G401 (cell line): ENCODE results near the gene TEAD1. TPM values are rescaled to one million over a fixed set of nuclear protein-coding genes. Genes with fewer than 3 reads are reported as not detected.
"Not testable (repeated sequence)": the region's sequence is repeated elsewhere in the genome, so short reads cannot be mapped to it uniquely, and the experiment has no call there.

Experiments used
- DNase-seq: peaks from one replicate; pipeline ENCODE4 v3.0.0-alpha.2; 2015; ENCODE audit warnings: low spot score
- in situ Hi-C: cut with HindIII; loops from 2 replicates; pipeline ENCODE4 v1.10.0; 2016; ENCODE audit warnings: low sequenced_read_pairs, mixed read lengths
- total RNA-seq: library from RNA; depleted of rRNA; stranded (reverse); fragments of >200 nt; shearing (Covaris generic); gene quantifications from 2 replicates; pipeline ENCODE4 v1.2.3, GENCODE V29; 2014

Gene TEAD1
- total RNA-seq, 1 experiment from 2014 or later = 33.4 TPM

DNA sequence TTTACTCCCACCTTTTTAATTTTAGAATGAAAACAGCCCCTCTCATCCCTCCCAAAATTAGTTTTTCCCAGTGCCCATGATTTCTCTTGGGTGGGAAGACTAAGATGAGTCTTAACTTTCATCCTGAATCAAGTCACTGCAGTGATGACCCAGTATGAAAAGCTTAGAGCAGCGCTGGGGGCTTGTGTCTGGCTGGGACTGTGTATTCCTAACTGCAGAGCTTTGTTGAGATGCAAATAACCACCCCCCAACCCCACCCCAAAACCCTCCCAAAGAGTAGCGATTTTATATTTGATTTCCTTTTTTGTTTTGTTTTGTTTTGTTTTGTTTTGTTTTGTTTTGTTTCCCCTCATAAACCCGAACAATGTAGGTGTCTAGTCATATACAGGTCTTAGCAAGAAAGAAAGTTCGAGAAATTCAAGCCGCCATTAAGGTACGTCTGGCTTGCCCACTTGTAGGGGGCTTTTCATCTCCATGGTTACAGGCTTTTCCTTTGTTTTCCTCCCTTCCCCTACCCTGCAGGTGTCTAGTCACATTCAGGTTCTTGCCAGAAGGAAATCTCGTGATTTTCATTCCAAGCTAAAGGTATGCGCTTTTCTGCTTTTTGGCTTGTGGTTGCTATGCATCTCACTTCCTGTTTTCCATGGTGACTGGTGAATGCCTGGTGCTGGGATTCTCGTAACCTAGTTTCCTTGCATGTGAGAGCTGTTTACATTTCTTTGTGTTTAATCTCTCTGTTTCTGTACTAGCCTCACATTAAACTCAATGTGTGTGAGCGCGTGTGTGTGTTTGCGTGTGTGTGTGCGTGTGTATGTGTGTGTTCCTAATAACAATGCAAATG, 190.3 kb downstream of the TEAD1 start:
- in situ Hi-C loops = no loop called here

DNA sequence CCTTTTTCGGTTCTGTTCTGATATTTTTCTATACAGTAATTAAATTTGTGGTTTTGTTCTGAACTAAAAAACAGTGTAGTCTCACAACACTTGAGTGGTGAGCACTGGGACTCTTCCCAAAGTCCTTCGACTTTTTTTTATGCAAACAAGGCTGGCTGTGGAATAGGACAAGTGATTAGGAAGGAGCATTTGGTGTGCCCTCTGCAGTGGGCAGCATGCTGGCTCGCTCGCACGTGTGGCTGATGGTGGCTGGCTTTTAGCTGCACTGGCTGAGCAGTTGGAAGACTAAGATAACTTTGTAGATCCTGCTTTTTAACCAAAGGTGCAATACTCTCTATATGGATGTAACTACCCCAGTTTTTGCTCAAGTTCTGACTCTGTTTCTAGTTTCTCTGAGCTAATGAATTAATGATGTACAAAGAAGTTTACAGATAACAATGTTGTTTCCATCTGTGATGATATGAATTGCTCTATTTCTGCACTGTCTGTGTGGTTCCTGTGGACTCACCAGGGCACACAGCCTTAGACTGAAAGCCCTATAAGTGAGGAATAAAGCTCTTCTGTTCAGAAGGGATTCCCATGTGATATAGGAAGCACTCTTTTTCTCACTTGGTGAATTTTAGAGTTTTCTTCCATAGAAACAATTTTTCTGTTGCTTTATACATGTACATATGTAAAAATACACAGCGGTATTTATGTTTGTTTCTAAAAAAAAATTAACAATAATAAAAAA, 191.8 kb downstream of the TEAD1 start:
- in situ Hi-C loops = no loop called here
- peak; percentile 65 for DNase-seq

More for the DNA sequence above, 190.3 kb downstream of the TEAD1 start:
- DNase-seq = peak; percentile 75

DNA sequence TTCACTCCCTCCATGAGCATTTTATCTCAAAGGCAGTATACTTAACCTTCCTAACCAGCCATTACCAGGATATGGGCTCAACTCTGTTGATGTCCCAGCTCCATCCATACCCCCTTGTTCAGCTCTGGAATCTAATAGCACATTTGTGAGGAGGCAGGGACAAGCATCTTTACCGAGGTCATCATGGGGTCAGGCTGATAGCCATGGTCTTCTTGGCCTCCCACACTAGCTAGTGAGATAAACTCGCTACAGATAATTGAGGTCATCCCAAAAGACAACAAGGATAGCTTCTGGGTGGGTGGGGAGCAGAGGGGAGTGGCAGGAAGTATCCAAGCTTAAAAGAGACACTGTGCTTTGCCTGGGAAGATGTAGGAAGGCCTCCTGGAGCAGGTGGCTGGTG, 193.3 kb downstream of the TEAD1 start:
- in situ Hi-C loops = no loop called here
- DNase-seq = no peak

DNA sequence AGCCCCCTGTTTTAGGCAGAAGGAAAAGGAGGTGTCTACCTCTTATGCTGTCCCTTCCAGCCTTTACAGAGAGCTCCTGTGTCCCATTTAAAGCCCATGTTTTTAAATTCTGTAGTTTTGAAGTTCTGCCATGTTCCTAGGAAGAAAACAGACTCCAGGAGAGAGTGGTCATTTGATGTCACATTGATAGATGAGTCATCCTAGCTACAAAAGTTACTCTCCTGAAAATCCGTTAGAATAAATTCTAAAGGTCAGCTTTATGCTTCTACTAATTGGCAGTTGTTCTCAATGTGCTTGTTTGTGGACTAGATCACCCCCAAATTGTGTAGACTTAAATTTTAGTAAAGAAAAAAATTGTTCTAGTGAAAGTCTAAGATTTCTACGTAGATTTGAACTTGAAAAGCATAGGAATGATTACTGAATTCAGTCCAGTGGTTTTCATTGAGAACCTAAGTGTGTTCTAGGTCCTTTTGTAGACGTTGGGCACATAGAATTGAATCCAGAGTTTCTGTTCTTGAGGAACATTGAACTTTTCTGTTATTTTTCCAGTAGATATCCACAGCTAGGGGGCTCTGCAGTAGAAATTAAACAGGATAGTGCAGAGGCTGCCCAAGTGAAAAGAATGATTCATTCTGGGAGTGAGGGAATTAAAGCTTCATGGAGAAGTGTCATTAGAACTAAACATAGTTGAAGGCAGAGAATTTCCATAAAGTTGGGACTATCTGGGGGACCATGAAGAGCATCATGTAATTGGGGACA, 194.3 kb downstream of the TEAD1 start:
- in situ Hi-C loops = no loop called here
- DNase-seq = no peak

DNA sequence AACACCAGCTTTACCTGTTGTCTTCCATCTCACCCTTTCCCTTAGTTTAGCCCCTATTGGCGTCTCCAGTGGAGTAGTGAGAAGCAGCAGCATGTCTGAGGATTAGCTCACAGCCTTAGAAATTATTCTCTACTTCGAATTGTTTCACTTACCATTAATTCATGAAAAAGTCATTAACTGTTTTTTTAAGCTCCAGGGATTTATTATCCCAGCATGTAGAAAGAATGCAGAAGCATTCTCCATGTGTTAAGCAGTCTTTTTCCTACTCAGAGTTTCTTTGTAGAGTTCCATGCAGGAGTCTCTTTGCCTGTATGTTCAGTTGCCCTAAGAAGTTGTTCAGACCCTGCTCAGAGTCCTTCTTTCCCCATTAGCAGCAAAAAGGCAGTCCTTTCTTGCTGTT, 197.0 kb downstream of the TEAD1 start:
- DNase-seq = no peak
- in situ Hi-C loops = no loop called here

DNA sequence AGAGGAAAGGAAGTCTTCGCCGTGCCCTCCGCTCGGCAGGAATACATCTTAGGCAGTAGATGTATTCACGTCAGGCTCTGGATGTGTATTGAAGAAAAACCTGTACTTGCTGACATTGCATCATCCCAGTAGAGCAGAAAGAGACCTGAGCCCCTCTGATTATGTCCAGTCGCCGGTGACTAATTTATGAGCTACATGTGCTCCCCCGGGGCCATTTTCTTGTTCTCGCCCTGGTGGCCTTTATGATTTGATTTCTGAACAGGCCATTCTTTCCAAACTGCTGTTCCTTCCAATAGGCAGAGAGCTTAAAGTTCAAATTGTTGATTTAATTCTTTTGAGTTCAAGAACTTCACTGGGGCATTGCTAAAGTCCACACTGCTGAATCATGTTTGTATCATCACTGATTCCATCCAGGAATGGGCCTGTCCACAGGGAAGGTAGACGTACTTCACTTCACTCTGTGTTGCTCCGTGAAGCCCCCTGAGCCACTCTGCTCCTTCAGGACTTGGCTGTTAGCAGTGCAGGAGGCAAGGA, 197.6 kb downstream of the TEAD1 start:
- DNase-seq = no peak
- in situ Hi-C loops = no loop called here

DNA sequence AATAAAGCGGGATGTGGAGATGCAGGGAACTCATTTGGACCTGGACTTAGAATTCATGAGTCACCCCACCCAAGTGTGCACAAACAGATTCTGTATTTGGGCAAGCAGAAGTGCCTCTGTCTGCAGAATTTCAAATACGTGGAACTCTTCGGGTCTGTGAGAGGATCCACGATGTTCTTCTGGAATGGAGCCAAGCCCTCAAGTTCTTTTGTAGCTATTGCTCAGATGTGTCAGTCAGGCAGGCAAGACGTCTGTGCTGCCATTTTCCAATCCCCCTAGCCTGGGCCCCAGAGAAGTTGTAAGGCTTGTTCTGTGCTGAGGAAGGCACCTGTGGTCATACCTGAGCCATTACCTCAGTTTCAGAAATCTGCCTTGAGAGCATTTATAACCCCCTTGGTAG, 202.1 kb downstream of the TEAD1 start:
- in situ Hi-C loops = no loop called here
- DNase-seq = no peak

DNA sequence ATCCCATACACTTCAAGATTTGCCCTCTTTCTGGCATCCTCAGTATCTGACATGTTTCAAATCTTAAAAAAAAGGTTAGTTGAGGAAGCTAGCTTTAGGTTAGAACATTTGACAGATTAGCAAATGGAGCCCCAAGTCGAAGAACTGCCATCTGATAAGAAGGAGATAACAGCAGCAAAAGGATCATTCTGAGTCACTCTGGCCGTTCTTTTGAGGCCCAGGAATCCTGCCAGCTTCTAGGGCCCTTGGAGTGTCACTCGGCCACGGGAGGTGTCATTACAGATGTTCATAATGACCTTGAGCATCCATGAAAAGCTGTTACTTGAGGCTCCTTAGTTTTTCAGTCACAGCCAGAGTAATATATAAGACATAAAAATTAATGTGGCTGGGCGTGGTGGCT, 202.8 kb downstream of the TEAD1 start:
- no peak for DNase-seq
- in situ Hi-C loops = no loop called here

DNA sequence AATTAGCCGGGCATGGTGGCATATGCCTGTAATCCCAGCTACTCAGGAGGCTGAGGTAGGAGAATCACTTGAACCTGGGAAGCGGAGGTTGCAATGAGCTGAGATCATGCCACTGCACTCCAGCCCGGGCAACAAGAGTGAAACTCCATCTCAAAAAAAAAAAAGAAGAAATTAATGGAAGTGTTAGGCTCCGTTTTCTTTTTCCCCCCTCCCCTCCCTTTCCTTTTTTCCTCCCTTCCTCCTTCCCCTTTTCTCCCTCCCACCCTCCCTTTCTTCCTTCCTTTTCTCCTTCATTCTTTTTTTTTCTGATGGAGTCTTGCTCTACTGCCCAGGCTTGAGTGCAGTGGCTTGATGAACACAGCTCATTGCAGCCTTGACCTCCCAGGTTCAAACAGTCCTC, 203.3 kb downstream of the TEAD1 start:
- in situ Hi-C loops, DNase-seq: not testable (repeated sequence)

DNA sequence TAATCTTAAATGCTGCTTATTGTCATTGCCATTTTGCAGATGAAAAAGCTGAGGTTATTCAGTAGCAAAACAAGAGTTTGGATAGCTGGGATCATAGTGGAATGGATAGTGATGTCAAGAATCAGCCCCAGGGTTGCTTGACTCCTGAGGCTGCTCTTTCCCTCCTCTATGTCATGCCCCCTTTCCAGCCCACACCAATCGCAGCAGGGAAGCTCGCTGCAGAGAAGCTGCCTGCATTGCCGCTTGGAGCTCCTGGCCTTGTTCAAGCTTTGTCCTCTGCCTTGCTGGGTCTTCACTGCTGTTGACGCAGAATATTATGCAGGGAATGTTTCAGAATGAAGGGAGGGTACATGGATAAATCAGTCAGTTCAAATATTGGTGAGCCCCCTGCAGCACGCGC, 206.1 kb downstream of the TEAD1 start:
- in situ Hi-C loops = no loop called here
- no peak for DNase-seq

DNA sequence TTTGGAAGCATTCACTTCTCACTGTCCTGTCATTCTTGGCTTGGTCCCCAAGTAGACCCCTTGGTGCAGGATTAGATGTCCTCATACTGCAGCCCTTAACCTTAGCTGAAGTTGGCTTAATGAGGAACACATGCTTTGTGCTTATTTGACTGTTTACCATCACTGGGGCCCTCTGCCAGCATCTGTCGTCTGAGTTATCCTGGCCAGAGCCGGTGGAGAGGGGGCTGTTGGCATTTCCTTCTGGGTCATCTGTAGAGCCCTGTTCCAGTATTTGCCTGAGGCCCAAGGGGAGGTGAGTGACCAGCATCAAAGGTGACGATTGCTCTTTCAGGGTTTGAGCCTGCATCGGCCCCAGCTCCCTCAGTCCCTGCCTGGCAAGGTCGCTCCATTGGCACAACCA, 208.4 kb downstream of the TEAD1 start:
- no peak for DNase-seq
- in situ Hi-C loops = no loop called here

DNA sequence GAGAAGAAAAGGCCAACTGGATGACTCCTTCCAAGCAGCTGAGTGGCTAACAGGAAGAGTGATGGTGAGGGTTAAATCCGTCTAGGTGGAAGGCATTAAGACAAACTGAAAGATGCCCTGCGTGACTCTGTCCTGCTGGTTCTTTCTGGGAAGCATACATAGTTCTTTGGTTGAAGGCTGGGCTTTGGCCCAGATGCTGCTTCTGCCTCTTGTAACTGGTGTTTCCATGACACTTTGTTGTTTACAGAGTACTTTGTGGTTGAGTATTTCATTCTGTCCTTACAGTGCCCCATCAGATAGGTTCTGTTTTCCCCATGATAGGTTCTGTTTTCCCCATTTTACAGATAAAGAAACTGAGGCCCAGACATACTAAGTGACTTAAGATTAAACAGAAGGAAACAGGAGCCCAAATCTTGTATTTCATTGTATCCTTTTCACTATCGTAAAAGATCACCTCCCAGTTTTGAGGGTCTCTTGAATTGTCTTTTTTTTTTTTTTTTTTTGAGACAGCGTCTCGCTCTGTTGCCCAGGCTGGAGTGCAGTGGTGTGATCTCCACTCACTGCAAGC, 210.6 kb downstream of the TEAD1 start:
- in situ Hi-C loops = no loop called here
- DNase-seq = no peak

DNA sequence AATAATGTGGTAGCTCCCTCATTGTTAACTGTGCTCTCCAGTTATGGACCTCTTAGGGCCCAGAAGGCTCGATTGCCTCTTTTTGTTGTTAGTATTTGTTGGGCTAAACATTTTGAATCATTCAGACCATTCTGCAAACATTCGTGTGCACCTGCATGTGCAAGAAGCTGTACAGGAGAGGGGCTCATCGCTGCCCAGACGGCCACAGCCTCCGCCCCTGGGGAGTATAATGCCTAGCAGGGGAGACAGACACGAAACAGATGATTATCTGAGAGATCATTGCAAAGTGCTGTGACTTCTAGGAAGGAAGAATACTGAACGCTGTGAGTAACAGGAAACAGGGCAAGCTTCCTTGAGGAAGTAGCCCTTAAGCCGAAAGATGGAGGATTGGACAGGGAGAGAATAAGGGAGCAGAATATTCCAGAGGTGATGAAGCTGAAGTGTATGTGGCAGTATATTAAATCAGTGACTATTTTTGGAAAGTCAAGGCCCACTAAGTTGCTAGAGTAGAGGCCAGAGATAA, 211.6 kb downstream of the TEAD1 start:
- in situ Hi-C loops = no loop called here
- DNase-seq = no peak

DNA sequence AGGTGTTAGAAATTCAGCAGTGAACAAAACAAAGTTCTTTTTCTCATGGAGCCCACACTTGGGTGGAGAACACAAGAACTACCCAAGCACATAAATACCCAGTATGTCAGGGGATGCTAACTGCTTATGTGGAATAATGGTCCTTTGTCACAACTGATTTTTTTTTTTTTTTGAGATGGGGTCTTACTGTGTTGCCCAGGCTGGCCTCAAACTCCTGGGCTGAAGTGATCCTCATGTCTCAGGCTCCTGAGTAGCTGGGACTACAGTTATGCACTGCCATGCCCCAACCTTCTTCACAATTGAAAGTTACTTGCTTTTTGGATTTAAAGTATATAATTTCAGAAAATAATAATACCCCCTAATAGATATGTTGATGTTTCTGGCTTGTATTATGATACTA, 212.3 kb downstream of the TEAD1 start:
- no peak for DNase-seq
- in situ Hi-C loops = no loop called here

DNA sequence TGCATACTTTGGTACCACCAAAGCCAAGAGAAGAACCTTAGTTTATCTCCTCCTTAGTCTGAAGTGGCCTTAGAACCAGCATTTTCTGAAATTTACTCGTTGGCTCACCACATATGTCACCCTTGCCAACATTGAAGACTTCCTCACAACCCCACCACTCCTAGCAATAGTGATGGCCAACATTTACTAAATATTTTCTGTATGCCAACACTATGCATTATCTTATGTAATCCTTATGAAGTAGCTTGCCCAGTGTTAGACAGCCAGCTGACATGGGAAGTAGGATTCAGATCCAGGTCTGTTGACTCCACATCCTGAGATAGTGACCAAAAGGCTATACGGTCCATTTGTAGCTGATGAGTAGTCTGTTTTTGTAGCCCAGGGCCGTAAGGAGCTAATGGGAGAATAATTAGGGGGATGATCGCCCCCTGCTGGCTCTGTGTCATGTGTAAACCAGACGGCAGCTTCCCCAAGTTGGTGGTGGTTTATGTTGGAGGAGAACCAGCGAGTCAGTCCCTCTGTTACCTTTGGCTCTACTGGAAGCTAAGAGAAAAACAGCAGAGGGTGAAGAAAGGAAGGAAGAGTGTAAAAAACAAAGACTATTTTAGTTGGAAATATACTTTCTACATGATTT, 214.4 kb downstream of the TEAD1 start:
- peak; percentile 66 for DNase-seq
- in situ Hi-C loops = no loop called here

DNA sequence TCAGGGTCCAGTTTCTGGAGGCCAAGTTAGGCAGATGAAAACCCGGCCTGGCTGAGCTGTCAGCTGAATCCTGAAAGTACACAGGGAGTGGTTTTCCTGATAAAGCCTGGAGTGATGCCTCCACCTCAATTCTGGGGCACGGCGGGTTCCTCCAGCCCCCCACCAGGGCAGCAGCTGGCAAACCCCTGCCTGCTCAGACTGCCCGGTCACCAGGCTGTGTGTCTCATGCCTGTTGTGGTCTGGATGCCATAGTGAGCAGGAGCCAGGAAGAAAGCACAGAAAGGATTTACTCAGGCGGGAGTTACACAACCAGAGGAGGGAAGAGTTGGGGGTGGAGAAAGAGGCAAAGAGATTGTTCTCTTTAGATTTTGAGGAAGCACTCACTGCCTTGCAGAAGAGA, 215.0 kb downstream of the TEAD1 start:
- no peak for DNase-seq
- in situ Hi-C loops = no loop called here

DNA sequence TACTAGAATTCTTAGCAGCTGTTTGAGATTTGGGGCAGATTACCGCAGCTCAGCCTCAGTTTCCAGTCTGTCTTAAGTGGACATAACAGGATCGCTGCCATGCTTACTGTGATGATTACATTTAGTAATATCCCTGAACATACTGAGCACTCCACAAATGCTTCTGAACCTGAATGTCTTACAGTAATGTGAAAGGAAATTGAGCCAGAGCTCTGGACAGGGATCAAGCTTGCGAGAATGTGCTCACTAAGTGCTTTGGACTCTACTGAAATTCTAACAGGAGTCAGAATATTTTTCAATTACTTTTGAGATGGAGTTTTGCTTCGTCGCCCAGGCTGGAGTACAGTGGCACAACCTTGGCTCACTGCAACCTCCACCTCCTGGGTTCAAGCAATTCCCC, 216.3 kb downstream of the TEAD1 start:
- in situ Hi-C loops = no loop called here
- no peak for DNase-seq

DNA sequence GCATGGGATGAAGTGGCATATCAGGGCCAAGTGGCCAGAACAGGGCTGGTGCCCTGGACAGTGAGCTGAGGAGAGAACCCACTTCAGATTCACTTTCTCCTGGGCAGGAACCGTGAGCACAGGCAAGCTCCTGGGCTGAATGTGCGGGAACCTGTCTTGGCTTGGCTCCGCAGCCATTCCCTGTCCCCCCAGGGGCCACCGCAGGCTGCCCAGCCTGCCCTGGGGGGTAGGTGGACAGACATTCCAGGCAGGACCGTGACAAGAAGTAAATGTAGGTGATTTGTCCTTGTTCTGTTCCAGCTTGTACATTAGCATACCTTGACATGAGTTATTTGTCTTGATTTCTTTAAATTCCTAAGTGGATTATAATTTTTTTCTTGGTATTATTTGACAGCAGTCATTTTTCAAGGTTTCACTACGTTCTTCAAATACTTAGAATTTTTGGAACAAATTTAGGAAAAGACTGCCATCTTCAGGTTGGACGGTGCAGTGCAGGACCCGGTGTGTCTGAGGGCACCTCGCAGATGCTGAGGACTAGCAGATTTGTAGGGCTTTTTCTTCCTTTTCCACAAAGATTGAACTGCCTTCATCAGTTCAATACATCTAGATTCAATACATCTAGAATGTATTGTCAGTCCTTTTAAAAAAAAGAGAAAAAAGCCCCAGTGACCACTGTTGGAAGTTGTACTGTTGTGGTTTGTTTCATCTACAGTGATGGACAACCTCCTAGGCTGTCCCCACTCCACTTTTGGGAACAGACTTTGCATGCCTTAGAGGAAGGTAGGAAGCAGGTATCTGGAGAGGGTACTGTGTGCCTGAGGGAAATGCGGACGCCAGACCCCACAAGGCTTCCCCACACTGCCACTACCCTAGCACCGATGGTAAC, 219.8 kb downstream of the TEAD1 start:
- DNase-seq = peak; percentile 73
- in situ Hi-C loops = no loop called here
